Activated CD4-positive, alpha-beta memory T cell treated with anti-CD3 and anti-CD28 coated beads, Interleukin-2, amount 10 ng/mL, durations not matched to agents 7 days and 5 days (primary cell): ENCODE data around the gene KRTAP3-1. TPM values are rescaled to one million over a fixed set of nuclear protein-coding genes. Genes with fewer than 3 reads are reported as not detected.
"Not testable (repeated sequence)": the region's sequence is repeated elsewhere in the genome, so short reads cannot be mapped to it uniquely, and the experiment has no call there.

Experiments
- CTCF ChIA-PET: fragments of 350-600 bp; sonication (Branson Sonifier 250); formaldehyde crosslinking; loops from one replicate; lab custom pipeline; 2021; ENCODE audit warnings: antibody characterized with exemption, inconsistent platforms; lab: Charles Lee
- POLR2A ChIA-PET: fragments of 350-600 bp; sonication (Branson Sonifier 250); formaldehyde crosslinking; loops from one replicate; lab custom pipeline; 2021; ENCODE audit warnings: antibody characterized with exemption; lab: Charles Lee
- DNase-seq: peaks from one replicate; pipeline ENCODE4 v3.0.0-alpha.2; 2020
- H3K27ac Mint-ChIP-seq: one replicate; pipeline ENCODE4 v1.8.0; 2021; ENCODE audit warnings: mild to moderate bottlenecking, mixed read lengths
- H3K27me3 Mint-ChIP-seq: one replicate; pipeline ENCODE4 v1.8.0; 2021; ENCODE audit warnings: mixed read lengths
- H3K36me3 Mint-ChIP-seq: one replicate; pipeline ENCODE4 v1.8.0; 2021; ENCODE audit warnings: low read depth, mixed read lengths
- H3K4me1 Mint-ChIP-seq: one replicate; pipeline ENCODE4 v1.8.0; 2021; ENCODE audit warnings: mixed read lengths
- H3K4me3 Mint-ChIP-seq: one replicate; pipeline ENCODE4 v1.8.0; 2021; ENCODE audit warnings: mild to moderate bottlenecking, mixed read lengths
- H3K9me3 Mint-ChIP-seq: one replicate; pipeline ENCODE4 v1.8.0; 2021; ENCODE audit warnings: mixed read lengths
- total RNA-seq, 2 experiments: library from RNA; stranded (reverse); gene quantifications; one replicate each; pipeline ENCODE4 v1.2.3, GENCODE V29; 2021

The KRTAP3-1 gene
- total RNA-seq, 2 experiments from 2014 or later, result not detected

DNA sequence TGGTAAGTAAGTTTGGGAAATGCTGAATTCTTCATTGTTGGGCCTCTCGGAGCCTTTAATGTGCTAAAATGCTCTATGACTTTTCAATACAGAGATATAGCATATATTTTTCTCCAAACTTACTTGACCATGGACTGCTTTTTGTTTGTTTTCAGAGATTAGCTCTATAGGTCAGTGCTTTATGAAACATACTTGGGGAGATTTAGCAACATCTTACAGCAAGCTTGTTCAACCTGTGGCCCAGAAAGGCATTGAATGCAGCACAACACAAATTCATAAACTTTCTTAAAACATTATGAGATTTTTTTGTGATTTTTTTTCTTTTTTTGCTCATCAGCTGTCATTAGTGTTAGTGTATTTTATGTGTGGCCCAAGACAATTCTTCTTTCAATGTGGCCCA, 1.0 kb upstream of the KRTAP3-1 start:
- no peak for DNase-seq
- no peaks in the 10 kb centered on the region for H3K9me3 Mint-ChIP-seq
- no peak overlapping the region for H3K27ac Mint-ChIP-seq
- no peak overlapping the region for H3K4me3 Mint-ChIP-seq
- POLR2A ChIA-PET, result no interaction called here
- H3K27me3 Mint-ChIP-seq, result peaks cover 5% of the 10 kb centered on the region
- H3K4me1 Mint-ChIP-seq, result no peaks in the 10 kb centered on the region
- no peaks in the 10 kb centered on the region for H3K36me3 Mint-ChIP-seq
- CTCF ChIA-PET, result no interaction called here

DNA sequence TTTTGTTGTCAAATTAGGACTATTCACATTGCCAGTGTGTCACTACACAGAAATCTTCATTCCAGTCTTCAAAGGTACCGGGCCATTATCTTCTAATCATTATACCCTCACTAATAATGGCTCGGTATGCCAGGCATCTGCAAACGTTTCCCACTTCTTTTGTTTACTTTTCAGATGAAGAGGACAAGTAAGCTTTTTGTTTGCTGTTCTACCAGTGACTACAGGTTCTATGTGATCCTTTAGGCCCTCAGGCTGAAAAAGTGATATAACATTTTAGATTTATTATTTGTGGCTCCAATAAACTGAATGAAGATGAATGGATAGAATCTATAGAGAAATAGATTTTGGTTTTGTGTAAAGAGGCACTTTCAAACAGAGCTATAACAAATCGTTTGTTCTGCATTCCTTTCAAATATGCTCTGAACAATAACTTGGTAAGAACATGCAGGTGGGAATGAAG, 403 bp upstream of the KRTAP3-1 start:
- CTCF ChIA-PET, result no interaction called here
- H3K9me3 Mint-ChIP-seq, result no peaks in the 10 kb centered on the region
- H3K36me3 Mint-ChIP-seq, result no peaks in the 10 kb centered on the region
- no peaks in the 10 kb centered on the region for H3K4me1 Mint-ChIP-seq
- peaks cover 9% of the 10 kb centered on the region for H3K27me3 Mint-ChIP-seq
- no peak overlapping the region for H3K27ac Mint-ChIP-seq
- H3K4me3 Mint-ChIP-seq, result no peak overlapping the region
- POLR2A ChIA-PET, result no interaction called here
- no peak for DNase-seq

DNA sequence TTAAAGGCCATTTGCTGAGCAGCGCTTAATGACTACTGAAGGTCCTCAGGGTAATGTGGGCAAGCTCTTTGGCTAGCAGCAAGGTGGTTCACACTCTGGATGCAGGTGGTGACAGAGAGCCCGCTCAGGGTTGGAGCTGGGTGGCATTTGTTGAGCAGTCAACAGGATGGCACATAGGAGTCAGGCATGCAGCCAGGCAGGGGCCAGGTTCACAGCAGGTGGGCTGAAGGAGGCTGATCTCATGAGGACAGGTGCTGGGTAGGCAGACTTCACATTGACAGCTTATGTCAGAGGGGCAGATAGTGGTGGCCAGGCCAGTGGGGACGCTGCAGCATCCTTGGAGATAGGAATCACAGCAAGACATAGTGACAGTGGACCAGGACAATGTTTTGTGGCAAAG, 4.5 kb downstream of the KRTAP3-1 start:
- ChIA-PET POLR2A (no interaction called here), CTCF (no interaction called here)
- no peaks in the 10 kb centered on the region for H3K36me3 Mint-ChIP-seq
- DNase-seq, result no peak
- peaks cover 10% of the 10 kb centered on the region for H3K27me3 Mint-ChIP-seq
- no peak overlapping the region for H3K27ac Mint-ChIP-seq
- H3K9me3 Mint-ChIP-seq, result no peaks in the 10 kb centered on the region
- H3K4me3 Mint-ChIP-seq, result no peak overlapping the region
- no peaks in the 10 kb centered on the region for H3K4me1 Mint-ChIP-seq

DNA sequence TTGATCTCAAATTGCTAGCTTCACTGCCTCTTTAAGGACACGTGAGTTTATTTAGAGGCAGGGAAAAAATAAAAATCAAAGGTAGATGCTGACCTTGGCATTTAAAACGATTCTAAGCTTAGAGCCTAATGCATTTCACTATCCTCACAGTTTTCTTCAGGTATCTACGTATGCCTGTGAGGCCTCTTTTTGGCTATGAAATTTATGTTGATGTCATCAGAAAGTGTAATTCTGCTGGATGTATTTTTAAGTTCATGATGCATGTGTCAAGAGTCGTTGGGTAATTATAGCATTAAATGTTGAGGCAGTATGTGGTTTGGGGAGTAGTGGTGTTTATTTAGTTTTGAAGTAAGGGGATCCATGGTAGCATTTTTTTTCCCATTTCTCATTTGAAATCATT, 5.0 kb downstream of the KRTAP3-1 start:
- DNase-seq, result no peak
- Mint-ChIP-seq H3K27me3 (peaks cover 12% of the 10 kb centered on the region), H3K36me3 (no peaks in the 10 kb centered on the region), H3K4me1 (no peaks in the 10 kb centered on the region), H3K4me3 (no peak overlapping the region), H3K27ac (no peak overlapping the region), H3K9me3 (no peaks in the 10 kb centered on the region)
- CTCF ChIA-PET, result no interaction called here
- POLR2A ChIA-PET, result no interaction called here

DNA sequence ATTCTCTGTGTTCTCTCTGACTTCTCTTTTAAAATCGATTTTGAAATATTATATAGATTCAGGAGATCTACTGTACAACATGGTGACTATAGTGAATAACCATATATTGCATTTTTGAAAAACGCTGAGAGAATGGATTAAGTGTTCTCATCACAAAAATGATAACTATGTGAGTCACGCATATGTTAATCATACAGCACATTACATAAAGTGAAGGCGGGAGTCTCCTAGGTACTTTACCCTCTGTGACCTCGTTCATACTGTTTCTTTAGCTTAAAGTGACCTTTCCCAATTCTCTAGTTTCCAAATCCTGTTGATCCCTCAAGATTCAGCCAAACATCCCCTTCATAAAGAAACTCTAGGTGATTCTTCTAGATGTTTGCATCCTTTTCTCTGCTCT, 6.1 kb downstream of the KRTAP3-1 start:
- ChIA-PET POLR2A (no interaction called here), CTCF (no interaction called here)
- H3K27ac Mint-ChIP-seq, result no peak overlapping the region
- H3K27me3 Mint-ChIP-seq, result peaks cover 13% of the 10 kb centered on the region
- DNase-seq, result no peak
- no peaks in the 10 kb centered on the region for H3K36me3 Mint-ChIP-seq
- H3K9me3 Mint-ChIP-seq, result no peaks in the 10 kb centered on the region
- H3K4me3 Mint-ChIP-seq, result no peak overlapping the region
- H3K4me1 Mint-ChIP-seq, result no peaks in the 10 kb centered on the region

DNA sequence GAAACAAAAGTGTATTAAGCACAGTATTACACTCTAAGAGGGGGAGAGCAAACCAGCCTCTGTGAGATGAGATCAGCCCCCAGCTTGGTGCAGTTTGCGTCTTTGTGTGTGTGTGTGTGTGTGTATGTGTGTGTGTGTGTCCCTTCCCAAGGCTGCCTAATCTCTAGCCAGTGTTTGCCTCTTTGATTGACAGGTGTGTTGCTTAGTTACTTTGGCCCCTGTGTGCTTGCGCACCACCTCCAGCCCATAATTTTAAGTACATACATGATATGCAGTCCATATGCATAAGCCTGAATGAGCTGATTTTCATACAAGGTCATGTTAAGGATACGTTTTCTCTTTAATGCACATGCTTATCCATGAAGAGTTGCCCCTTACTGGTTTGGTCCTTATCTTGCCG, 7.1 kb downstream of the KRTAP3-1 start:
- Mint-ChIP-seq H3K4me3 (no peak overlapping the region), H3K27me3 (peaks cover 23% of the 10 kb centered on the region), H3K27ac (no peak overlapping the region), H3K36me3 (no peaks in the 10 kb centered on the region), H3K9me3 (no peaks in the 10 kb centered on the region), H3K4me1 (no peaks in the 10 kb centered on the region)
- CTCF ChIA-PET, result no interaction called here
- POLR2A ChIA-PET, result no interaction called here
- DNase-seq, result no peak

DNA sequence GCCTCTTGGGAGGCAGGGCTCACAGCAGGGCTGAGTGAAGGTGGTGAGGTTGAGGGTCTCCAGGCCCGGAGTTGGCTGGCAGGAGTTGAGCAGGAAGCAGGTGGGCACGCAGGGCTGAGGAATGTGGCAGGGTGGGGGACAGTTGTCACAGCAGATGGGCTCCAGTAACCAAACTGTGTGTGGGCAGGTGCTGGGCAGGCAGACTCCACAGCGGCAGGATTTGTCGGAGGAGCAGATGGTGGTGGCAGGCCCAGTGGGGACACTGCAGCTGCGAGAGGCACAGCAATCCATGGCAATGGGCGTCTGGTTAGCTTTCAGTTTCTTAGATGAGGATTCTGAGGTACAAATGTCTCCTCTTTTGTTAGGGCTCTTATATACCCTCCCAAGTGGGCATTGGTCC, 9.4 kb downstream of the KRTAP3-1 start, which contains the start of gene KRTAP3-2:
KRTAP3-2 (minus strand) TSS at position 344 of the 400 bp plus-strand sequence; CDS start at position 291, 53 bp downstream.
- H3K4me3 Mint-ChIP-seq, CTCF ChIA-PET, H3K36me3 Mint-ChIP-seq, H3K9me3 Mint-ChIP-seq, DNase-seq, POLR2A ChIA-PET, H3K4me1 Mint-ChIP-seq, H3K27ac Mint-ChIP-seq: not testable (repeated sequence)
- H3K27me3 Mint-ChIP-seq, result peaks cover 29% of the 10 kb centered on the region

DNA sequence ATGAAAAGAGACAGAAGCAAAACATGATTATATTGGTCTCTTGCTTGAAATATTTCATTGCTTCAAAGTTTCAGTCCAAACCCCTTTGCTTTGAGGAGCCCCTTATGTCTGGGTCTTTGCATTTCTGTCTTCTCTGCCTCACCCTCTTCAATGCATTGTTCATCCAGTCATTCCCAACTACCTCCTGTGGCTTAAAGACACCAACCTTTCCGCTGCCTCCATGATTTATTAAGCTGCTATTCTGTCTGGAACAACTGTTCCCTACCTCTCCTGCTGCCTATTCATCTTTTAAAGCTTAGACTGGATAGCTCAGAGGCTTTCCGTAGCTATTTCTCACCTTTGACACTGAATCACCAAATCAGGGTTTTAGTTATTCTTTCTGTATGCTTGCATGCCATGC, 11.6 kb downstream of the KRTAP3-1 start:
- no peak for DNase-seq
- Mint-ChIP-seq H3K27ac (no peak overlapping the region), H3K27me3 (peaks cover 40% of the 10 kb centered on the region), H3K4me1 (no peaks in the 10 kb centered on the region), H3K9me3 (no peaks in the 10 kb centered on the region), H3K36me3 (no peaks in the 10 kb centered on the region), H3K4me3 (no peak overlapping the region)
- ChIA-PET POLR2A (no interaction called here), CTCF (no interaction called here)

DNA sequence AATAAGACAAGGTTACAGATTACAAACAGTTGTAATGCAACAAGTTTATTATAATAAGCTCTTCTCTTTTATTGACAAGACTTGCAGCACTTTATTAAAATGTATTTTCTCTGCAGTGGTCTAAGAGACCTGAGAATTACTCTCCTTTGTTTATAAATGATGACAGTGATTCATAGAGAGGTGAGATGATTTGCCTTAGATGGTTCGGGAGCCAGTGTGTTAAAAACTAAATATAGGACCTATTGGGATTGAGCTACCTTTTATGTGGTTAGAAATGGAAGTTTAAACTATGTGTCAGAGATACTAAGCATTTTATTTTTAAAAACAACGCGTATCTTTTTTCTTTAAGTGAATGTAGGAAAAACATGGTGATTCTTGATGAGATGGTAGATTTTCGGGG, 12.1 kb downstream of the KRTAP3-1 start:
- Mint-ChIP-seq H3K4me3 (no peak overlapping the region), H3K27ac (no peak overlapping the region), H3K9me3 (no peaks in the 10 kb centered on the region), H3K4me1 (no peaks in the 10 kb centered on the region), H3K36me3 (no peaks in the 10 kb centered on the region), H3K27me3 (peaks cover 43% of the 10 kb centered on the region)
- ChIA-PET POLR2A (no interaction called here), CTCF (no interaction called here)
- no peak for DNase-seq

DNA sequence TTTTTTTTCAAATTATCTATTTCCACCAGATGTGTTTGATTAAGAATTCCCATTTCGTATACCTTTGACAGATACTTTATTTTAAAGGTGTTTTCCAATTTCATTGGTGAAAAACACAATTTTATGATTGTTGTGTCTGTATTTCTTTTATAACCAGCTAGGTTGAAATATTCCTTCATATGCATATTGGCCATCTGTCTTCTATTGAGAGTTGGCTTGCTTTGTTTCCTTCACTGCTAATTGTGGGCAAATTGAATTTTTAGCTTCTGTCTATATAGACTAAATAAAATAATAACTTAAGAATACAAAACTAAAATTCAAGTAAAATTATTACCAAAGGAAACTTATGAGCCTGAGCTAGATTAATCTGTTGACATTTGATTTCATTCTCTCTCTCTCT, 13.8 kb downstream of the KRTAP3-1 start:
- Mint-ChIP-seq H3K27me3 (peaks cover 48% of the 10 kb centered on the region), H3K27ac (no peak overlapping the region), H3K9me3 (no peaks in the 10 kb centered on the region), H3K4me1 (no peaks in the 10 kb centered on the region), H3K4me3 (no peak overlapping the region), H3K36me3 (no peaks in the 10 kb centered on the region)
- POLR2A ChIA-PET, result no interaction called here
- CTCF ChIA-PET, result interaction anchor here (0.6 kb wide), 1 partner anchor 22 kb away, joined by 3 read pairs; no protein-coding TSS in a partner anchor
- DNase-seq, result no peak

DNA sequence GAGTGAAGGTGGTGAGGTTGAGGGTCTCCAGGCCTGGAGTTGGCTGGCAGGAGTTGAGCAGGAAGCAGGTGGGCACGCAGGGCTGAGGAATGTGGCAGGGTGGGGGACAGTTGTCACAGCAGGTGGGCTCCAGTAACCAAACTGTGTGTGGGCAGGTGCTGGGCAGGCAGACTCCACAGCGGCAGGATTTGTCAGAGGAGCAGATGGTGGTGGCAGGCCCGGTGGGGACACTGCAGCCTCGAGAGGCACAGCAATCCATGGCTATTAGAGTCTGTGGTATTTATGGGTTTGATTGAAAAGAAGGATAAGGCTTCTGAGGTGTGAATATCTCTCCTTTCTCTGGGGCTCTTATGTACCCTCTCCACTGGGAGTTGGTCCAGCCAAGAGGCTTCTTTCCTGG, 15.1 kb downstream of the KRTAP3-1 start, which contains the start of gene KRTAP3-3:
KRTAP3-3 (minus strand) TSS at position 326 of the 400 bp plus-strand sequence; CDS start at position 259, 67 bp downstream.
- POLR2A ChIA-PET, result no interaction called here
- H3K4me3 Mint-ChIP-seq, result no peak within 1 kb of the TSS
- no peaks in the 10 kb centered on the region for H3K4me1 Mint-ChIP-seq
- H3K9me3 Mint-ChIP-seq, result no peaks in the 10 kb centered on the region
- peaks cover 49% of the 10 kb centered on the region for H3K27me3 Mint-ChIP-seq
- H3K27ac Mint-ChIP-seq, result no peak within 1 kb of the TSS
- DNase-seq, result no peak
- CTCF ChIA-PET, result no interaction called here
- no peaks in the 10 kb centered on the region for H3K36me3 Mint-ChIP-seq

DNA sequence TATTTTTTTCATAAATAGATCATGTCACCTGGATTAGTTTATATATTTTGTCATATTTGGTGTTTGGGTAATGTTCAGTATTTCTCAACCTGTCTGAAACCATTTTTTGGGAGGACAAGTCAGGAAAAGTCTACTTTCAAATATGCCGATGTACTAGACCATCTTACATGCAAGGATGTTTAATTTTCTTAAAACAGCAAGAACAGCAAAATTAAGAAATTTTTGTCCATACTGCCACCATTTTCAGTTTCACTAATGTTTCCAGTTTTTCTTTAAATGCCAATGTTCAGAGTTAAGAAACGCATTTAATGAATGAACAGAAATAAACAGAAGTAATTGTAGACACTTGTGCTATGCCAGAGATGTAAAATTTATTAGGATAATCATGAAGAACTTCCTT, 15.8 kb downstream of the KRTAP3-1 start:
- H3K4me3 Mint-ChIP-seq, result no peak overlapping the region
- no peaks in the 10 kb centered on the region for H3K4me1 Mint-ChIP-seq
- no peak overlapping the region for H3K27ac Mint-ChIP-seq
- no peak for DNase-seq
- H3K36me3 Mint-ChIP-seq, result no peaks in the 10 kb centered on the region
- POLR2A ChIA-PET, result no interaction called here
- CTCF ChIA-PET, result no interaction called here
- H3K27me3 Mint-ChIP-seq, result peaks cover 45% of the 10 kb centered on the region
- H3K9me3 Mint-ChIP-seq, result no peaks in the 10 kb centered on the region

DNA sequence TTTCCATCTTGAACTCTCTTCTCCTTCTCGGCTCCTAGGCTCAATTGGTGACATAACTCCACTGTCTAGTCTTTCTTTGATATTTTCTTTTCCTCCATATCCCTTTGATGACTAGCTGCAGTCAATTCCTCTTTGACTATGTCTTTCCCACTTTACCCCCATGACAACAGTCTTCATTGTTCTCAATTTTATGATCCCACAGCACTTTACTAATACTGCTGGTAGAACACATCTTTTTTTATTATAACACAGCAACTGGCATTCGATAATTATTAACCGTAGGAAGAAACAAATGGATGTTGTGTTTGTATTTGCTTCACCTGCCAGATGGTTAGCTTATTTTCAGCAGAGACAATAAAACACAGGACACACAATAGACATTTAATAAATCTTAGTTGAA, 16.3 kb downstream of the KRTAP3-1 start:
- no peaks in the 10 kb centered on the region for H3K9me3 Mint-ChIP-seq
- ChIA-PET CTCF (interaction anchor here (0.5 kb wide), 1 partner anchor 549 kb away, joined by 3 read pairs; no protein-coding TSS in a partner anchor), POLR2A (no interaction called here)
- H3K27me3 Mint-ChIP-seq, result peaks cover 45% of the 10 kb centered on the region
- H3K27ac Mint-ChIP-seq, result no peak overlapping the region
- no peaks in the 10 kb centered on the region for H3K36me3 Mint-ChIP-seq
- H3K4me3 Mint-ChIP-seq, result no peak overlapping the region
- no peaks in the 10 kb centered on the region for H3K4me1 Mint-ChIP-seq
- DNase-seq, result no peak

DNA sequence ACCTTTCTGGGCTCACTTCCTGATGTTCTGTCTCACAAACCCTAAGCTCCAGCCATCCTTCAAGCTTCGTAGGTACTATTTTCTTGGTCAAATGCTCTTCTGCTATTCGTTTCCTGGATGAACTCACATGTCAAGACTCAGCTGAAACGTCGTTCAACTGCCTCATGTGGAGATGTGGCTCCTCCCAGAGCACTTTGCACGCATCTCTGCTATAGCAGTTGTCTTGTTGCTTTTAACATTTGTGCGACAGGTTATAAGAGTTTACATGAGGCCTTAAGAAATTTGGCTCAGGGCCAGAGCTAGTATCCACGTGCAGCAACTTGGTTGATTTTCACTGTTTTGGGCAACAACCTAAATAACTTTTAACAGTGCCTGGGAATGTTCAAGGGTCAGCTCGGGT, 22.0 kb downstream of the KRTAP3-1 start:
- CTCF ChIA-PET, result no interaction called here
- no peak for DNase-seq
- Mint-ChIP-seq H3K27ac (no peak overlapping the region), H3K36me3 (no peaks in the 10 kb centered on the region), H3K4me1 (no peaks in the 10 kb centered on the region), H3K27me3 (peaks cover 35% of the 10 kb centered on the region), H3K9me3 (no peaks in the 10 kb centered on the region), H3K4me3 (no peak overlapping the region)
- POLR2A ChIA-PET, result no interaction called here
